GM12891 (cell line): Measurements from ENCODE around the gene GTPBP2.
"Not testable (repeated sequence)": the region's sequence is repeated elsewhere in the genome, so short reads cannot be mapped to it uniquely, and the experiment has no call there.

ENCODE experiments used
- POLR2A ChIP-seq: IDR thresholded peaks from 2 replicates; pipeline ENCODE4 v1.6.1; 2011; ENCODE audit warnings: low read depth, low read length, control low read depth
- POLR2AphosphoS5 ChIP-seq: IDR thresholded peaks from 2 replicates; pipeline ENCODE4 v1.6.1; 2011; ENCODE audit warnings: low read depth, low read length, control low read depth
- TAF1 ChIP-seq: IDR thresholded peaks from 2 replicates; pipeline ENCODE4 v1.6.1; 2011; ENCODE audit warnings: low read depth, low read length, control low read depth

DNA sequence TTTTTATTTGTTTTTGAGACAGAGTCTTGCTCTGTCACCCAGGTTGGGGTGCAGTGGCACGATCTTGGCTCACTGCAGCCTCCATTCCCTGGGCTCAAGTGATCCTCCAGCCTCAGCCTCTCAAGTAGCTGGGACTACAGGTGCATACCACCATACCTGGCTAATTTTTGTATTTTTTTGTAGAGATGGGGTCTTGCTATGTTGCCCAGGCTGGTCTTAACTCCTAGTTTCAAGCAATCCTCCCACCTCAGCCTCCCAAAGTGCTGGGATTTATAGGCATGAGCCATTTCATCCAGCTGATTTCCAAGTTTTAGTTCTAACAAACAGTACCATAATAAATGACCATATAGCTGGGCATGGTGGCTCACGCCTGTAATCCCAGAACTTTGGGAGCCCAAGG lies 23.8 kb upstream of the GTPBP2 start:
- not testable (repeated sequence) for TF ChIP-seq POLR2AphosphoS5, TAF1, POLR2A
